GM23338 (cell line): ENCODE data around the gene EN2. TPM values are rescaled to one million over a fixed set of nuclear protein-coding genes. Genes with fewer than 3 reads are reported as not detected.

ENCODE experiments used
- ATAC-seq: fragments of 200-7000 bp; cut with Tn5 transposase; 3 replicates; pipeline ENCODE4 v1.9.1; 2020
- DNase-seq: peaks from one replicate; pipeline ENCODE4 v3.0.0-alpha.2; 2015; ENCODE audit warnings: low spot score
- H2AFZ ChIP-seq: fragments of 200-600 bp; sonication (generic); 2 replicates; pipeline ENCODE4 v1.8.0; 2016; ENCODE audit warnings: antibody characterized with exemption, mild to moderate bottlenecking, moderate library complexity
- H3F3A ChIP-seq: fragments of 200-600 bp; sonication (generic); replicated peaks from 2 replicates; pipeline ENCODE4 v1.8.0; 2017; ENCODE audit warnings: antibody characterized with exemption, mixed run types, low read depth
- H3K27ac ChIP-seq: fragments of 200-600 bp; sonication (generic); 2 replicates; pipeline ENCODE4 v1.6.1; 2016; ENCODE audit warnings: low read depth
- H3K27me3 ChIP-seq: fragments of 200-600 bp; sonication (generic); 2 replicates; pipeline ENCODE4 v1.8.0; 2016; ENCODE audit warnings: mild to moderate bottlenecking, mixed run types, moderate library complexity; ENCODE audit not compliant: insufficient read depth
- H3K36me3 ChIP-seq: fragments of 200-600 bp; sonication (generic); 2 replicates; pipeline ENCODE4 v1.8.0; 2016; ENCODE audit warnings: mild to moderate bottlenecking; ENCODE audit not compliant: insufficient read depth
- H3K4me1 ChIP-seq: fragments of 200-600 bp; sonication (generic); 2 replicates; pipeline ENCODE4 v1.8.0; 2016; ENCODE audit warnings: mild to moderate bottlenecking, moderate library complexity; ENCODE audit not compliant: insufficient read depth
- H3K4me2 ChIP-seq: fragments of 200-600 bp; sonication (generic); 2 replicates; pipeline ENCODE4 v1.7.1; 2017; ENCODE audit warnings: mixed run types
- H3K4me3 ChIP-seq: fragments of 200-600 bp; sonication (generic); 2 replicates; pipeline ENCODE4 v1.6.1; 2016; ENCODE audit warnings: mixed run types
- H3K79me2 ChIP-seq: fragments of 200-600 bp; sonication (generic); replicated peaks from 2 replicates; pipeline ENCODE4 v1.8.0; 2017; ENCODE audit warnings: mild to moderate bottlenecking; ENCODE audit not compliant: insufficient read depth
- H3K9me2 ChIP-seq: fragments of 200-600 bp; sonication (generic); 2 replicates; pipeline ENCODE4 v1.8.0; 2017; ENCODE audit not compliant: insufficient read depth
- H4K20me1 ChIP-seq: fragments of 200-600 bp; sonication (generic); replicated peaks from 2 replicates; pipeline ENCODE4 v1.8.0; 2017; ENCODE audit warnings: mild to moderate bottlenecking; ENCODE audit not compliant: insufficient read depth
- H3K27ac Mint-ChIP-seq: 2 replicates; pipeline ENCODE4 v1.8.0; 2020; ENCODE audit warnings: inconsistent platforms, mild to moderate bottlenecking, moderate library complexity, mixed read lengths
- H3K27me3 Mint-ChIP-seq: 3 replicates; pipeline ENCODE4 v1.8.0; 2022; ENCODE audit warnings: low read depth, mild to moderate bottlenecking, moderate library complexity, mixed read lengths, inconsistent platforms; ENCODE audit not compliant: insufficient read depth, poor library complexity
- H3K36me3 Mint-ChIP-seq: 3 replicates; pipeline ENCODE4 v1.8.0; 2021; ENCODE audit warnings: low read depth, mild to moderate bottlenecking, inconsistent platforms, moderate library complexity, mixed read lengths
- H3K4me1 Mint-ChIP-seq: 3 replicates; pipeline ENCODE4 v1.8.0; 2020; ENCODE audit warnings: mild to moderate bottlenecking, inconsistent platforms, mixed read lengths
- H3K4me3 Mint-ChIP-seq: 3 replicates; pipeline ENCODE4 v1.8.0; 2021; ENCODE audit warnings: moderate library complexity, mild to moderate bottlenecking, inconsistent platforms, mixed read lengths
- H3K9me3 Mint-ChIP-seq: 3 replicates; pipeline ENCODE4 v1.8.0; 2020; ENCODE audit warnings: moderate library complexity, mild to moderate bottlenecking, inconsistent platforms, mixed read lengths
- CTCF ChIP-seq, 2 experiments: fragments of 200-600 bp in 1 of 2; sonication (generic) in 1 of 2; conservative IDR thresholded peaks; 2 replicates each; pipeline versions ENCODE4 v1.5.1 to v1.6.1; 2016 to 2017; ENCODE audit warnings: antibody characterized with exemption in 2 of 2, low read depth in 2 of 2, mild to moderate bottlenecking in 2 of 2, moderate library complexity in 1 of 2
- ETS1 ChIP-seq: IDR thresholded peaks from 2 replicates; pipeline ENCODE4 v1.6.1; 2016; ENCODE audit warnings: antibody characterized with exemption
- NANOG ChIP-seq: IDR thresholded peaks from 2 replicates; pipeline ENCODE4 v1.6.1; 2016; ENCODE audit warnings: antibody characterized with exemption, borderline replicate concordance
- REST ChIP-seq: IDR thresholded peaks from one replicate; pipeline ENCODE4 v1.6.1; 2018; ENCODE audit warnings: antibody characterized with exemption; ENCODE audit not compliant: unreplicated experiment
- STAT1 ChIP-seq: IDR thresholded peaks from one replicate; pipeline ENCODE4 v1.6.1; 2016; ENCODE audit warnings: antibody characterized with exemption; ENCODE audit not compliant: unreplicated experiment
- polyA plus RNA-seq: library from polyadenylated mRNA; unstranded; fragments of >200 nt; fragmentation: Nextera tagmentation; extraction: Ambion mirVana; gene quantifications from 2 replicates; pipeline ENCODE4 v1.2.1, GENCODE V29; 2016
- total RNA-seq: library from RNA; depleted of rRNA; stranded (reverse); fragments of >200 nt; shearing (Covaris generic); gene quantifications from 2 replicates; pipeline ENCODE4 v1.2.3, GENCODE V29; 2014

EN2 gene
- total and polyA plus RNA-seq, 2 experiments from 2014 or later: not detected

GRCh38 chr7:155422599-155423336 is 35.2 kb upstream of the EN2 start:
- no peak overlapping the region for H3K4me3 Mint-ChIP-seq

GRCh38 chr7:155423337-155424285 is 34.3 kb upstream of the EN2 start:
- no peak overlapping the region for H3K27ac ChIP-seq
- Mint-ChIP-seq H3K9me3 (no peaks in the 10 kb centered on the region; the same call in 2 of the 3 replicates), H3K36me3 (no peaks in the 10 kb centered on the region), H3K27ac (no peak overlapping the region), H3K27me3 (peaks cover 14% of the 10 kb centered on the region), H3K4me3 (no peak overlapping the region), H3K4me1 (peaks cover 2% of the 10 kb centered on the region; the same call in 2 of the 3 replicates)
- no peaks in the 10 kb centered on the region for H3K4me1 ChIP-seq
- no peaks in the 10 kb centered on the region for H4K20me1 ChIP-seq
- no peaks in the 10 kb centered on the region for H3K79me2 ChIP-seq
- no peak for ATAC-seq
- H3K36me3 ChIP-seq: no peaks in the 10 kb centered on the region
- no peak overlapping the region for H2AFZ ChIP-seq
- no peaks in the 10 kb centered on the region; the same call in 1 of the 2 replicates for H3K9me2 ChIP-seq
- H3K4me3 ChIP-seq: no peak overlapping the region
- H3K4me2 ChIP-seq: no peak overlapping the region
- H3K27me3 ChIP-seq: no peaks in the 10 kb centered on the region
- DNase-seq: no peak
- no peaks in the 10 kb centered on the region for H3F3A ChIP-seq
- TF ChIP-seq REST: no peak
- no peak for TF ChIP-seq CTCF (conservative IDR thresholded peaks at IDR 0.05; ENCODE audit: low read depth in 2 of 2)
- no peak for TF ChIP-seq NANOG
- TF ChIP-seq ETS1: no peak
- TF ChIP-seq STAT1: no peak

More at GRCh38 chr7:155422599-155423336, 35.2 kb upstream of the EN2 start:
- H3K4me1 Mint-ChIP-seq: peaks cover 5% of the 10 kb centered on the region
- TF ChIP-seq CTCF (conservative IDR thresholded peaks at IDR 0.05; ENCODE audit: low read depth in 2 of 2): no peak
- no peak overlapping the region for H3K27ac Mint-ChIP-seq
- no peaks in the 10 kb centered on the region for H3K4me1 ChIP-seq
- ATAC-seq (no peak), DNase-seq (no peak)
- H4K20me1 ChIP-seq: no peaks in the 10 kb centered on the region
- H3K27ac ChIP-seq: no peak overlapping the region
- H3K27me3 Mint-ChIP-seq: peaks cover 13% of the 10 kb centered on the region
- H2AFZ ChIP-seq: no peak overlapping the region
- no peaks in the 10 kb centered on the region for H3K36me3 Mint-ChIP-seq
- H3K9me2 ChIP-seq: no peaks in the 10 kb centered on the region
- no peak overlapping the region for H3K4me3 ChIP-seq
- no peaks in the 10 kb centered on the region for H3K27me3 ChIP-seq
- no peaks in the 10 kb centered on the region for H3K79me2 ChIP-seq
- H3K9me3 Mint-ChIP-seq: no peaks in the 10 kb centered on the region; the same call in 2 of the 3 replicates
- no peak overlapping the region for H3K4me2 ChIP-seq
- H3K36me3 ChIP-seq: no peaks in the 10 kb centered on the region
- H3F3A ChIP-seq: no peaks in the 10 kb centered on the region
